SK-N-SH treated with all-trans-retinoic acid at 6 μM for 48 hours (cell line): ENCODE results near the gene PPP1R12B.
"Not testable (repeated sequence)": the region's sequence is repeated elsewhere in the genome, so short reads cannot be mapped to it uniquely, and the experiment has no call there.

Experiments
- ATAC-seq: fragments of 200-7000 bp; cut with Tn5 transposase; 3 replicates; pipeline ENCODE4 v1.9.1; 2020; ENCODE audit warnings: mild to moderate bottlenecking, moderate library complexity
- BACH2 ChIP-seq: fragments of 250-450 bp; sonication (Bioruptor Pico); IDR thresholded peaks from 2 replicates; pipeline ENCODE4 v1.9.0; 2021; ENCODE audit warnings: mild to moderate bottlenecking, borderline replicate concordance
- CSDC2 ChIP-seq: fragments of 250-450 bp; sonication (Bioruptor Pico); IDR thresholded peaks from 2 replicates; pipeline ENCODE4 v1.5.0; 2020; ENCODE audit warnings: mild to moderate bottlenecking, moderate library complexity
- CSRNP3 ChIP-seq: fragments of 250-450 bp; sonication (Bioruptor Pico); IDR thresholded peaks from 2 replicates; pipeline ENCODE4 v1.5.1; 2021; ENCODE audit warnings: mild to moderate bottlenecking, moderate library complexity
- ESRRG ChIP-seq: fragments of 250-450 bp; sonication (Bioruptor Pico); IDR thresholded peaks from 2 replicates; pipeline ENCODE4 v1.6.1; 2021; ENCODE audit warnings: mild to moderate bottlenecking
- GLIS3 ChIP-seq: fragments of 250-450 bp; sonication (Bioruptor Pico); IDR thresholded peaks from 2 replicates; pipeline ENCODE4 v1.5.0; 2020; ENCODE audit warnings: mild to moderate bottlenecking, moderate library complexity
- OSR1 ChIP-seq: fragments of 250-450 bp; sonication (Bioruptor Pico); IDR thresholded peaks from 2 replicates; pipeline ENCODE4 v1.8.0; 2022; ENCODE audit warnings: moderate library complexity, mild to moderate bottlenecking, inconsistent platforms
- PATZ1 ChIP-seq: fragments of 250-450 bp; sonication (Bioruptor Pico); IDR thresholded peaks from 2 replicates; pipeline ENCODE4 v1.8.0; 2020; ENCODE audit warnings: mild to moderate bottlenecking, moderate library complexity, borderline replicate concordance
- POU6F1 ChIP-seq: fragments of 250-450 bp; sonication (Bioruptor Pico); IDR thresholded peaks from 2 replicates; pipeline ENCODE4 v1.8.0; 2021; ENCODE audit warnings: low read depth, mild to moderate bottlenecking, moderate library complexity, borderline replicate concordance
- PPARA ChIP-seq: fragments of 250-450 bp; sonication (Bioruptor Pico); IDR thresholded peaks from 2 replicates; pipeline ENCODE4 v1.5.0; 2020; ENCODE audit warnings: mild to moderate bottlenecking, borderline replicate concordance
- RARB ChIP-seq: fragments of 250-450 bp; sonication (Bioruptor Pico); IDR thresholded peaks from 2 replicates; pipeline ENCODE4 v1.8.0; 2021; ENCODE audit warnings: mild to moderate bottlenecking, moderate library complexity
- TCF4 ChIP-seq: fragments of 250-450 bp; sonication (Bioruptor Pico); IDR thresholded peaks from 2 replicates; pipeline ENCODE4 v1.8.0; 2021; ENCODE audit warnings: mild to moderate bottlenecking, moderate library complexity, borderline replicate concordance
- TOX ChIP-seq: fragments of 250-450 bp; sonication (Bioruptor Pico); IDR thresholded peaks from 2 replicates; pipeline ENCODE4 v1.8.0; 2021; ENCODE audit warnings: mild to moderate bottlenecking, moderate library complexity, borderline replicate concordance
- TSHZ2 ChIP-seq: fragments of 250-450 bp; sonication (Bioruptor Pico); IDR thresholded peaks from 2 replicates; pipeline ENCODE4 v1.5.0; 2020; ENCODE audit warnings: mild to moderate bottlenecking, moderate library complexity
- ZC3H10 ChIP-seq: fragments of 250-450 bp; sonication (Bioruptor Pico); IDR thresholded peaks from 2 replicates; pipeline ENCODE4 v1.5.1; 2021; ENCODE audit warnings: mild to moderate bottlenecking, moderate library complexity
- ZFP30 ChIP-seq: fragments of 450-650 bp; formaldehyde crosslinking; IDR thresholded peaks from 2 replicates; pipeline ENCODE4 v1.5.0; 2022; ENCODE audit warnings: mild to moderate bottlenecking, moderate library complexity
- ZNF70 ChIP-seq: fragments of 450-650 bp; formaldehyde crosslinking; IDR thresholded peaks from 2 replicates; pipeline ENCODE4 v1.5.0; 2020; ENCODE audit warnings: mild to moderate bottlenecking, moderate library complexity

PPP1R12B gene

GRCh38 chr1:202521886-202522285 lies 173.4 kb downstream of the PPP1R12B start (continued):
- TF ChIP-seq ZFP30 (no peak), OSR1 (CRISPR knock-in tag) (no peak), TCF4 (no peak)

GRCh38 chr1:202526056-202526455 lies 177.6 kb downstream of the PPP1R12B start:
- ATAC-seq, result not testable (repeated sequence)

GRCh38 chr1:202528096-202528722 lies 179.7 kb downstream of the PPP1R12B start:
- not testable (repeated sequence) for ATAC-seq

GRCh38 chr1:202530686-202531085 lies 182.2 kb downstream of the PPP1R12B start:
- ATAC-seq, result not testable (repeated sequence)

GRCh38 chr1:202531472-202531811 lies 182.9 kb downstream of the PPP1R12B start:
- ATAC-seq, result no peak
- TF ChIP-seq PATZ1 (no peak), ESRRG (CRISPR knock-in tag) (no peak), TOX (CRISPR knock-in tag) (no peak), TSHZ2 (CRISPR knock-in tag) (no peak), POU6F1 (no peak), ZNF70 (CRISPR knock-in tag) (no peak), RARB (CRISPR knock-in tag) (no peak), CSDC2 (CRISPR knock-in tag) (no peak), BACH2 (CRISPR knock-in tag) (no peak), OSR1 (CRISPR knock-in tag) (no peak), GLIS3 (CRISPR knock-in tag) (no peak), CSRNP3 (CRISPR knock-in tag) (no peak), ZC3H10 (no peak), TCF4 (no peak), PPARA (CRISPR knock-in tag) (no peak)

- not testable (repeated sequence) for ATAC-seq
- TF ChIP-seq PATZ1, result 0 out of 2 replicates have a peak, but pooled peaks have one; percentile 20
Measured at GRCh38 chr1:202531812-202532616, 183.5 kb downstream of the PPP1R12B start.
